HepG2 (cell line): ENCODE results near the gene PRSS53. TPM values are rescaled to one million over a fixed set of nuclear protein-coding genes. Genes with fewer than 3 reads are reported as not detected.
A peak's percentile ranks its signal among the peaks of the same experiment; 100 is the strongest.

ENCODE experiments used
- ARID5B ChIP-seq: IDR thresholded peaks from 2 replicates; pipeline ENCODE4 v1.4.0; 2020; ENCODE audit warnings: mild to moderate bottlenecking, missing genetic modification reagents
- ARNT2 ChIP-seq: sonication (generic); formaldehyde crosslinking; IDR thresholded peaks from 2 replicates; pipeline ENCODE4 v1.8.0; 2022; ENCODE audit warnings: mild to moderate bottlenecking, low read depth, missing genetic modification reagents, moderate library complexity
- CBX1 ChIP-seq: IDR thresholded peaks from one replicate; pipeline ENCODE4 v1.6.1; 2016; ENCODE audit warnings: antibody characterized with exemption, low read depth
- CENPT ChIP-seq: sonication (generic); formaldehyde crosslinking; IDR thresholded peaks from 2 replicates; pipeline ENCODE4 v1.8.0; 2022; ENCODE audit warnings: low read depth, mild to moderate bottlenecking, moderate library complexity, missing genetic modification reagents
- DRAP1 ChIP-seq: IDR thresholded peaks from 2 replicates; pipeline ENCODE4 v1.6.1; 2016; ENCODE audit warnings: missing genetic modification reagents, missing compliant biosample characterization
- HNF1A ChIP-seq, 2 experiments: sonication (generic) in 1 of 2; formaldehyde crosslinking in 1 of 2; IDR thresholded peaks; 2 replicates each; pipeline versions ENCODE4 v1.4.0 to v1.6.1; 2016 to 2020; ENCODE audit warnings: borderline replicate concordance in 1 of 2, low read depth in 1 of 2, mild to moderate bottlenecking in 1 of 2, missing genetic modification reagents in 1 of 2
- HNF4A ChIP-seq: sonication (generic); formaldehyde crosslinking; IDR thresholded peaks from 2 replicates; pipeline ENCODE4 v1.4.0; 2020; ENCODE audit warnings: missing genetic modification reagents
- HNRNPL ChIP-seq: fragments of 200-400 bp; formaldehyde crosslinking; IDR thresholded peaks from 2 replicates; pipeline ENCODE4 v1.6.1; 2017; ENCODE audit warnings: mild to moderate bottlenecking, low read depth, low read length
- HOXA5 ChIP-seq: sonication (generic); formaldehyde crosslinking; IDR thresholded peaks from 2 replicates; pipeline ENCODE4 v1.4.0; 2020; ENCODE audit warnings: missing genetic modification reagents
- KDM5B ChIP-seq: sonication (generic); formaldehyde crosslinking; IDR thresholded peaks from 2 replicates; pipeline ENCODE4 v1.4.0; 2020; ENCODE audit warnings: missing genetic modification reagents, mild to moderate bottlenecking, borderline replicate concordance
- MXI1 ChIP-seq: IDR thresholded peaks from 3 replicates; pipeline ENCODE4 v1.6.1; 2012; ENCODE audit warnings: low read depth, low read length, inconsistent platforms, borderline replicate concordance
- NCOA2 ChIP-seq: sonication (generic); formaldehyde crosslinking; IDR thresholded peaks from 2 replicates; pipeline ENCODE4 v1.8.0; 2022; ENCODE audit warnings: inconsistent platforms
- NCOR1 ChIP-seq: fragments of 200-600 bp; sonication (generic); IDR thresholded peaks from 2 replicates; pipeline ENCODE4 v1.7.0; 2017; ENCODE audit warnings: antibody characterized with exemption, low read length, borderline replicate concordance
- NFKB2 ChIP-seq: sonication (generic); formaldehyde crosslinking; IDR thresholded peaks from 2 replicates; pipeline ENCODE4 v1.4.0; 2020; ENCODE audit warnings: missing genetic modification reagents, borderline replicate concordance
- NR2F6 ChIP-seq, 2 experiments: IDR thresholded peaks; 2 replicates each; pipeline ENCODE4 v1.6.1; 2016; ENCODE audit warnings: antibody characterized with exemption in 1 of 2, mild to moderate bottlenecking in 1 of 2
- PITX1 ChIP-seq: sonication (generic); formaldehyde crosslinking; IDR thresholded peaks from 2 replicates; pipeline ENCODE4 v1.5.1; 2020; ENCODE audit warnings: mild to moderate bottlenecking, missing genetic modification reagents
- POLR2A ChIP-seq, 2 experiments: IDR thresholded peaks; 2 replicates each; pipeline ENCODE4 v1.6.1; 2011; ENCODE audit warnings: low read depth in 2 of 2, low read length in 2 of 2, mild to moderate bottlenecking in 1 of 2, moderate library complexity in 1 of 2; ENCODE audit not compliant: insufficient read depth in 1 of 2
- SIN3A ChIP-seq: IDR thresholded peaks from 2 replicates; pipeline ENCODE4 v1.6.1; 2011; ENCODE audit warnings: low read depth, mild to moderate bottlenecking, control low read depth, low read length, borderline replicate concordance
- TAF1 ChIP-seq: sonication (generic); formaldehyde crosslinking; IDR thresholded peaks from 2 replicates; pipeline ENCODE4 v1.4.0; 2020; ENCODE audit warnings: missing genetic modification reagents
- ZBTB1 ChIP-seq: sonication (generic); formaldehyde crosslinking; IDR thresholded peaks from 2 replicates; pipeline ENCODE4 v1.4.0; 2020; ENCODE audit warnings: missing genetic modification reagents, borderline replicate concordance
- ZNF143 ChIP-seq: sonication (generic); formaldehyde crosslinking; IDR thresholded peaks from 2 replicates; pipeline ENCODE4 v1.4.0; 2020; ENCODE audit warnings: missing genetic modification reagents
- ZNF382 ChIP-seq: sonication (generic); formaldehyde crosslinking; IDR thresholded peaks from 2 replicates; pipeline ENCODE4 v1.5.0; 2020; ENCODE audit warnings: missing genetic modification reagents, mild to moderate bottlenecking, borderline replicate concordance
- polyA plus RNA-seq, 8 experiments: library from polyadenylated mRNA; depleted of rRNA in 3 of 8; stranded (reverse) in 7 of 8; unstranded in 1 of 8; fragments of >200 nt; fragmentation: Illumina TruSeq in 4 of 8; extraction: Trizol in 4 of 8; gene quantifications; 2 replicates each; pipeline versions ENCODE4 v1.2.1 to v1.2.3, GENCODE V29; 2011 to 2016; ENCODE audit warnings: low read depth in 4 of 8, missing spikeins in 1 of 8, mixed read lengths in 1 of 8; ENCODE audit not compliant: insufficient read depth in 1 of 8
- total RNA-seq, 5 experiments: library from RNA; depleted of rRNA; stranded (reverse); fragments of >200 nt; fragmentation: Illumina TruSeq; extraction: Trizol; gene quantifications; 2 replicates each; pipeline ENCODE4 v1.2.3, GENCODE V29; 2016; ENCODE audit warnings: low read depth in 1 of 5

The PRSS53 gene
- total and polyA plus RNA-seq, 2 of the 13 experiments (the other 11 are each of a cell fraction or from before 2014, with no cell fraction given), result 2.2 to 7.4 TPM

- TF ChIP-seq ARID5B (CRISPR knock-in tag) (peak; percentile 23; the same call in 1 of the 2 replicates), CENPT (CRISPR knock-in tag) (no peak; the same call in 1 of the 2 replicates), HNF1A (IDR thresholded peaks at IDR 0.05; ENCODE audit: low read depth) (no peak), HNF1A (CRISPR knock-in tag; IDR thresholded peaks at IDR 0.05; ENCODE audit: borderline replicate concordance) (no peak), HOXA5 (CRISPR knock-in tag) (peak; percentile 21; the same call in 1 of the 2 replicates), ZBTB1 (CRISPR knock-in tag) (no peak), POLR2A (IDR thresholded peaks at IDR 0.05; ENCODE audit: insufficient read depth in 1 of 2, low read depth in 2 of 2, low read length in 2 of 2) (peak; percentile 54 to 71; a peak in 2 of 4 replicates), CBX1 (peak; percentile 35), HNRNPL (0 out of 2 replicates have a peak, but pooled peaks have one; percentile 26), HNF4A (peak; percentile 54), NCOR1 (0 out of 2 replicates have a peak, but pooled peaks have one; percentile 19), ZNF143 (CRISPR knock-in tag) (no peak), ARNT2 (CRISPR knock-in tag) (peak; percentile 32; the same call in 1 of the 2 replicates), NCOA2 (CRISPR knock-in tag) (0 out of 2 replicates have a peak, but pooled peaks have one; percentile 38), MXI1 (0 out of 3 replicates have a peak, but pooled peaks have one; percentile 16), ZNF382 (CRISPR knock-in tag) (no peak), PITX1 (CRISPR knock-in tag) (no peak), KDM5B (CRISPR knock-in tag) (peak; percentile 35; the same call in 1 of the 2 replicates), TAF1 (CRISPR knock-in tag) (peak; percentile 43; the same call in 1 of the 2 replicates), SIN3A (peak; percentile 31; the same call in 1 of the 2 replicates), NFKB2 (0 out of 2 replicates have a peak, but pooled peaks have one; percentile 34), DRAP1 (CRISPR knock-in tag) (no peak), NR2F6 (IDR thresholded peaks at IDR 0.05) (no peak), NR2F6 (CRISPR knock-in tag; IDR thresholded peaks at IDR 0.05) (peak; percentile 44; the same call in 1 of the 2 replicates)
These were observed 4.5 kb upstream of the PRSS53 start (continued) for GRCh38 chr16:31093132-31093703.
